OCI-M2 (cell line): ENCODE results near the gene LZTS3.
"Not testable (repeated sequence)": the region's sequence is repeated elsewhere in the genome, so short reads cannot be mapped to it uniquely, and the experiment has no call there.

Experiments used
- DNase-seq: peaks from one replicate; lab custom pipeline; 2025; ENCODE audit not compliant: unreplicated experiment; lab: John Stamatoyannopoulos, UW

Gene LZTS3

DNA sequence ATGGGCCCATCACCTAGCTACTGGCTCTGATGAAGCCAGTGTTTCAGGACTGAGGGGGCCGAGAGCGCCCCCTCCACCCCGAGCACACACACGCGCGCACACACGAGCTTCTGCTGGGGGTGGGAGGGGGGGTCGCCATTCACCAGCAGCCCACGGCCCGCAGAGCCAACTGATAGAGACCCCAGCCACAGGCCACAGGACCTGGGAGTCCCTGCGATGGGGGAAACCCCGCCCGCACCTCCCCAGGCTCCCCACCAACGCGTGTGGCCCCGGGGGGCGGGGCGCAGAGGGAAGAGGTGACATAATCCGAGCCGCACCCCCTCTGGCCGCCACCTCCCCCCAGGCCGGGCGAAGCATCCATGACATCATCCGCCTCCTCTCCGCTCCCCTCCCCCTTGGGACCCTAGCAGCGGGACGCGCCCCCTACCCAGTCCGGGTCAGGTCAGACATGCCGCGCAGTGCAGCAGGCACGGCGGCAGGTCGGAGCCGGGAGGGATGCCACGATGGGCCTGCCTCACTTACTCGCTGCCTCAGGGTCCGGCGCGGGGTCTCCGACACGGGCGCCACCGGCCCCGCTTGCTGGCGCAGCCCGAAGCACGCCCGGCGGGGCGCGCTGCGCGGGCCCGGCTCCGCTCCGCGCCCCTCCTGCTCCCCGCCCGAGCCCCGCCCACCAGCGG is at the start of gene LZTS3:
Gene LZTS3 (minus strand): TSS at position 617 of the 677 bp plus-strand sequence. CDS start 6,386 bp downstream, outside the sequence.
- DNase-seq = peak; percentile 66

DNA sequence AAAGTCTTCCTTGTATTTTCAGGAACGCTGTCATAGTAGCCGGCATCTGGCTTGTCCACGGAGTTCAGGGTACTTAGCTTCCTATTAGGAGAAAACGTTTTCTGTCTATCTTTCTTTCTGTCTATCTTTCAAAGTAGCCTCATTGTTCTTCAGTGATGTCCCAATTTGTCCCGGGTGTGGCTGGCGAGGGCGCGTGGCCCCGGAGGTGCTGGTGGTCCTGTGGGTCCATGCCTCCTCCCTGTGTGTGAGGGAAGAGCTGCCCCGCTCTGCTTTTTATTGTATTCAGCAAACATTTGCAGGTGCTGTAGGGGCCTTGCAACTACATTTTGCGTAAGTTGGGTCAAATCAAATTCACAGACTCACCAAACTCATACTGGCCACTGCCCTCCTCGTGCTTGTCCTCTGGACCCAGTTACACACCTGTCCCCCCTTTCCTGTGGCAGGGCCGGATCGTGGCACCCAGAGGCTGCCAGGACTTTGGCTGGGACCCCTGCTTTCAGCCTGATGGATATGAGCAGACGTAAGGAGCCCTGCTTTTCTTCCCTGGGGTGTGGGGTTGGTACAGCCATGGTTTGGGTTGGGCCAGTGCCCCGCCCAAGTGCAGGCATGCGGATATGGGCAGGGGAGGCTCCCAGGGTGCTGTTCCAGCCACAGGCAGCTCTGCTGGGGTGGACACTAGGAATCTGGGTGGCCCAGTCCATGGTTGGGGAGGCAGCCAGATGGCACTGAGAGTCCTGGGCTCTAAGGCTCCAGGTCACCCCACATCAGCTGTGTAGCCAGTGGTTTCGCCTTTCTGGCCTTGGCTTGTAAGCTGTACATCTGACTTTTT is 48.3 kb upstream of the LZTS3 start:
- DNase-seq = no peak

DNA sequence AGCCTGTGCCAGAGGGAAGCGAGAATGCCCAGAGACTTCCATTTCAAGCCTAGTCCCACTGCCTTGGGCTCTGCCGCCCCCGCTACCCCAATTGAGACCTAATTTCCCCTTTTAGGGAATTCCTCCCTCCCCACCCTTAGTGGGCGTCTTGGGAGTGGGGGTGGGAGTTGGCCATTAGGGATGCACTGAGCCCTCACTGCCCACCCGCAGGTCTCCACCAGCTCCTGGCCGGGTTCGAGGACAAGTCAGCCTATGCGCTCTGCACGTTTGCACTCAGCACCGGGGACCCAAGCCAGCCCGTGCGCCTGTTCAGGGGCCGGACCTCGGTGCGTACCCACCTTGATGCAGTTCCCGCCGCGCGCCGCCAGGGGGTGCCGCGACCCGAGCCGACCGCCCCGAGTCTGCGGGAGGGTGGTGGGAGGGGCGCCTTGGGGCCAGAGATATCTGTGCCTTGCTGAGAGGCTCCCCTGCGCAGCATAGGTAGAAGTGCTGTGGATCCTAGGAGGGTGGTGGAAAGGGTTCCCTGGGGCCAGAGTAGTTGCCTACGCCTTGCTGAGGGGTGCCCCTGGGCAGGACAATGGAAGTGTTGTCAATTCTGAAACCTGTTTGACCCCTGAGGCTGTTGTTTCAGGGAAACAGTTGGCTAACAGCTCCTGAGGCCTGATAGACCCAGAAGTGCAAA is 45.1 kb upstream of the LZTS3 start:
- DNase-seq = no peak

DNA sequence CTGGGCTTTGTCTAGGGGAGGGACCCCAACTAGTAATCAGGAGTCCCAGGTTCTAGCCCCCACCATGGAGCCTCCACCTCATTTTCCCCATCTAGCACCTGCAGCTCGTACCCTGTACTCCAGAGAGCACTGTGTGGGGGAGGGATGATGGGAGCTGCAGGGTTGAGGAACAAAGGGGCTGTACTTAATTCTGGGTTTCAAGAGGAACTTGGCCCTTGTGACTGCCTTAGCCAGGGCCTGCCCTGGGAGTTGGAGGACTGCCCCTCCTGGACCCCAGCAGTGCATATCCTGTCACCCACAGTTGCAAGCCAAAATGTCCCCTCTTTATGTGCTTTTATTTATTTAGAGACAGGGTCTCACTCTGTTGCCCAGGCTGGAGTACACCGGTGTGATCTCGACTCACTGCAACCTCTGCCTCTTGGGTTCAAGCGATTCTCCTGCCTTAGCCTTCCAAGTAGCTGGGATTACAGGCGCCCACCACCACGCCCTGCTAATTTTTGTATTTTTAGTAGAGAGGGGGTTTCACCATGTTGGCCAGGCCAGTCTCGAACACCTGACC is 42.1 kb upstream of the LZTS3 start:
- DNase-seq = not testable (repeated sequence)

DNA sequence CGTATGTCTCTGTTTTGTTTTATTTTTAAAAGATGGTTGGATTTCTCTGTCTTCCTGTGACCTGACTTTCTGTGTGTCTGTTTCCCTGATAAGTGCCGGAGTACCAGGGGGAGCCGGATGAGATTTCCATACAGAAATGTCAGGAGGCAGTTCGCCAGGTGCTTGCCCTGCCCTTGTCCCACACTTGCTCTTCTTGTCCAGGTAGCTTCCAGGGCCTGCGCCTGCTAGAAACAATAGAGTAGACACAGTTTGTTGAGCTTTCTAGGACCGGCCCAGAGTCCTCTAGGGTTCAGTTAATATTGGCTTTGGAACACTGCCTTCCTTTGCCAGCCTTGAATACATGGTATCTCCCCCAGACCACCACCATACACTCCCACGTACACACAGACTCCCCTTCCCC is 39.9 kb upstream of the LZTS3 start:
- no peak for DNase-seq

DNA sequence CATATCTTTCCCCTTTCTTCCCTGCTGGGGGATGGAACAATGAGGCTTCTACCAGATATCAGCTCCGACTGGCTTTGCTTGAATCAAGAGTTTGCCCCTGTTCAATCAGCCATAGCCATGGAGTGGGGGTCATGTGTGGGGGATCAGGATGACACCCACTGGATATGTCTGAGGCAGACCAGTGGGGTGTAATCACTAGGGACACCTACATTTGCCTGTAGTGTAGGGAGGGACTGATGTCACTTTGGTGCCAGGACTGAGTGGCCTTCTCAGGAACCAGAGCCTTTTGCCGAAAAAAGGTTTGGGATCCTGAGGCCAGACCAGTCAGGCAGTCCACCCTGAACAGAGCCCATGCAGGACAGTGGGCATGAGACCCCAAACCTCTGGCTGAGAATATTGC is 37.0 kb upstream of the LZTS3 start:
- DNase-seq = no peak

DNA sequence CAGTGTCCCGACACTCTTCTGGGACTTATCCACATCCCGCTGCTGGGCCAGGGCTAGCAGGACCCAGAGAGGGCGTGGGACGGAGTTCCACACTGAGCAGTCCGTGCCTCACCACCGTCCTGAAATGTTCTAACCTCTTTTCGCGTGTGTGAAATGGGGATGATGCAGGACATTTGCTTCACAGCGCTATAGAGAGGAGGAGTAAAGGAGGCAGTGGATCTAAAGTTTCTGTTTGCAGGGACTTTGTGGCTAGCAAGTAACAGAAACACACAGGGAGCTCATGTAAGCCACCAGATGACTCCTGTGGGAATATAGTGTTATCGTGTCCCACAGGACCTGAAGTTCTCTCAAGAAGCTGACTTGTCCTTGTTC is 36.6 kb upstream of the LZTS3 start:
- no peak for DNase-seq

DNA sequence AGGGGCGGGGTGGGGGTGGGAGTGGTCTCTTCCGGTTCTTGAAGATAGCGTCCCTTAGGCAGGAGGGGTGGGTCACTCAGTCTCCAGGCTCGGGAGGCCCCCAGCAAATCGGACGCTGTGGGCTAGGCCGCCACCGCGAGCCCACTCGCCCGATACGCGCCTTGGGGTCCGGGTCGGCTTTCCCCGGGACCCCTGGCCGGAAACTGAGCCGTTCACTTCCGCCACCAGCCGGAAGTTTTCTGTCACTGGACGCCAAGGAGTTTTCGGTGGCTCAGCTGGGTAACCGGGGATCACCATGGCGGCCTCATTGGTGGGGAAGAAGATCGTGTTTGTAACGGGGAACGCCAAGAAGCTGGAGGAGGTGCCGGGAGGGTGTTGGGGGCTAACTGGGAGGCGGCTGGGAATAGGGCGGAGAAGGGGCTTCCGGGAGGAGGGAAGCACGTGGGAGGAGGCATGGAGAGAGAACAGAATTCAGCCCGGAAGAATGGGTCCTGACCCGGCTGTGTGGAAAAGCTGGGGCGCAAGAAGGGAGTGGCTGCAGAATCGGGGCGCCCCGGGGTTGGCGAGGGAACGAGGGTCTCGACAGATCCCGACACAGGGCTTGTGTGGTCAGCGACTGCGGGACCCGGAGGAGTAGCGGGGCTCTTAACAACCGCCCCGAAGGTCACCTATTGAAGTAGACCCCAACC is 36.1 kb upstream of the LZTS3 start, which contains the start of gene ITPA:
Gene ITPA (plus strand): TSS at position 242 of the 689 bp plus-strand sequence. CDS start 54 bp downstream, at position 296.
- DNase-seq = peak; percentile 21

DNA sequence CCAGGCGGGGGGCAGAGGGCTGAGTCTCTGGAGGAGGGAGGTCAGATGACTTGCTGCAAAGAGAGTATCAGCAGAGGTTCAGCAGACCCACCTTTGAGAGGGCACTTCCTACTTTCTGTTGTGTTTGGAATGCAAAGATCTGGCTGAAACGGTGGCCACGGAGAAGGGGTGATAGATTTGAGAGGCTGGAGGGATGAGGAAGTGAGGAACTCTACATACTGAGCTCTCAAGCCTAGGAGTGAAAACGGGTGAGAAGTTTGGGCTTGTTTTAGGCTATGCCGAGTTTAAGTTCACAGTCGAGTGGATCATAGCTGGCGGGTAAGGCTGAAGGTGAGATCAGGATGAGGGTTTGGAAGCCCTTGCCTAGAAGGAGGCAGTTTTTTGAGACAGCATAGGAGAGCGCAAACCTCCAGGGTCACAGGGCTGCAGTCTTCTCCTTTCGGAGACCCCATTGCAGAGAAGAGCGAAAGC is 35.5 kb upstream of the LZTS3 start:
- DNase-seq = no peak

DNA sequence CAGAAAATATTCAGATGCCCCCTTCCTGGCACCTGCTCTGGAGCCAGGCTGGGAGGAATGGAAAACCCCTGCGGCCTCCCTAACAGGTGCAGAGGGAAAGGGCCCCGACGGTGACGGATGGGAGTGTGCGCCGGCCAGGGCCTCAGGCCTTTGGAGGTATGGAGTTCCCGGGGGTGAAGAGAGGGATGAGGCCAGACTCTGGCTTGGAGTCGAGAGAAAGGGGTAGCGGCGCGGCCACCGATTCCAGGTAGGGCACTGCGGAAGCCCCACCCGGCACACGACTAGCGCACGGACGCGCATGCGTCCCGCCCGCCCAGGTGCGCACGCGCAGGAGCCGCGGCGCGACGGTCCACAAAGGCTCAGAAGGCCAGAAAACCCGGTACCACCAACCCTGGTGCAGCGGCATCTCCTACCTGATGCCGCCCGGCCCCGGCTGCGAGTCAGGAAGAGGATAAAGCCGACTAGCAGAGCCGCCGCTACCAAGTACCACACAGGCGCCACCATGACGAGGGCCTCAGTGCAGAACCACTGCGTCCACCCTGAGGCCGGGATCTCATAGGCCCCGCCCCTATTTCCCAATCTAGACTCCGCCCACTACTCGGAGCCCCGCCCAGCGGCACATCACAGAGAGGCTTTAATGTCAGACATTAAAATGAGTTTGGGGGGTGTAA is 30.9 kb upstream of the LZTS3 start, which contains the start of gene DDRGK1:
Gene DDRGK1 (minus strand): TSS at position 559 of the 671 bp plus-strand sequence. CDS start 55 bp downstream, at position 504.
- DNase-seq = peak; percentile 46

DNA sequence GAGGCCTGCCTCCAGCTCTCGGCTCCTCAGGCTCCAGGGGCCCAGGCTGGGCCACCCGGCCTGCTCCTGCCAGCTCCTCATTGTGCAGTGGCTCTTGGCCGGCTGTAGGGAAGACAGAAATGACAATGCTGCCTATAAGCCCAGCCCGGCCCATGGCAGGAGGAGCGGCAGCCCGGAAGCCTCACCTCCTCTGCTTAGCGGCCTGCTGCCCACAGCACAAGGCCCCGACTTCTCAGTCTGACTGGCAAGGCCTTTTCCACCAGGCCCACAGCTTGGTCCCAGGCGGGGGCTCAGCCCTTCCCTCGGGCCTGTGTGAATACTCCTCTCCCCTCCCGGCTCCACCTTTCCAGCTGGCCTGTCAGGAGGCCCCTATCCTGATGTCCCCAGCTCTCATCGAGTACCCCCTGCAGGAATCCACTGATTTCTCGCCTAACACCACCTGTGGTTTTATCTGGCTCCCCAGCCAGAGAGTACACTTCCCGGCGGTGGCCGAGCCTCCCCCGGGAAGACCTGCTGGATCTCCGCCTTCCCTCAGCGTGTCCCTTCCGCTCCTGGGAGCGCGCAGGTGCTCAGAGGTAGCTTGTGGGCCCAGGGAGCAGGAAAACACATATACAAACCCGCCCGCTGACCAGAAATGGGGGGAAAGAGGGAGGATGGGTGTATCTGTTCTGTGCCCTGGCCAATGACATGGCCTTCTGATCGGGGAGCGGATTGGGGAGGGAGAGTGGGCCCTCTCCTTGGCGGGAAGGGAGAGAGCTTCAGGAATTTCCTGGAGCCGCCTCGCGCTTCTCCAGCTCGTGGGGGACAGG is 30.2 kb upstream of the LZTS3 start:
- DNase-seq = no peak

DNA sequence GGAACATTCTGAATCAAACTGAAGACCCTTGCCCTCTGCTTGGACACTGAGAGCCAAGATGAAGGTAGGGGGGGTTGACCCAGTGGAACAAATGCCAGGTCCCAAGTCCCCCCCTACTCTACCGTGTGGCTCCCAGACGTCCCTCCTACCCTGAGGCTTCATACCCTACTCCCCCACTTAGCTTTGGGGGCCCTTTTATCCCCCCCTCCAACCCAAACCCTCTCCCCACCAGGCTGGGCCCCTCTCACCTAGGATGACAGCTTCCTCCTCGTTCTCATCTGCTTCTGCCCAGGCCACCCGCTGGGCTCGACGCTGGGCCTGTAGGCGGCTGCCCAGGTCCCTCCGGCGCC is 29.6 kb upstream of the LZTS3 start:
- no peak for DNase-seq

DNA sequence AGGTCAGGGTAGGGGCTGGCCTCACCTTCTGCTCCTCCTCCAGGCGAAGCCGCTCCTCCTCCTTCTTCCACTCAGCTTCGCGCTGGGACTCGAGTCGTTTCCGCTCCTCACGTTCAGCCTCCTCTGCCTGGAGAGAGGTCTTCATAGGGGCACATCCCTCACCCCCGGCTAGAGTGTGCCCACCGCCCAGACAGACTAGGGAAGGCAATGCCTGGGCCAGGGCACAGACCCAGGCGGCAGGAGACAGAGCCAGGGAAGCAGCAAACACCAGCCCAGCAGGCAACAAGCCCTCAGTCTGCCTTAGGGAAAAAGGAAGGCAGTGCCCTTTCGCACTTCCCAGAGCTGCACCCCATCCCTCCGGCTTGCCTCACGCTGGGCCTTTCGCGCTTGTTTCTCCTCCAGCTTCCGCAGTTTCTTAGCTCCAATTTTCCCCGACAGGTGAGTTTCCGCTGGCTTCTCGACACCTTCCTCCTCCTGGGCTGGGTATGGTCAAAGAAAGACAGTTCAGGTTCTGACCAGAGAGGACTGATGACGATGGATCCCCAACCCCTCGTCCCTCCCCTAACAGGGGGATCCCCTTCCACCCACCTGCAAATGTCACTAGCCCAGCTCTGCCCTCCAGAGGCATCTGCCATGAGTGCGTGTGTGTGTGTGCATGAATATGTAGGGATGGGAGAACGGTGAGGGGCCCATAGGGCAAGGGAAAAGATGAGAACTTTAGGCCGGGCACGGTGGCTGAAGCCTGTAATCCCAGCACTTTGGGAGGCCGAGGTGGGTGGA is 26.8 kb upstream of the LZTS3 start:
- DNase-seq = no peak

DNA sequence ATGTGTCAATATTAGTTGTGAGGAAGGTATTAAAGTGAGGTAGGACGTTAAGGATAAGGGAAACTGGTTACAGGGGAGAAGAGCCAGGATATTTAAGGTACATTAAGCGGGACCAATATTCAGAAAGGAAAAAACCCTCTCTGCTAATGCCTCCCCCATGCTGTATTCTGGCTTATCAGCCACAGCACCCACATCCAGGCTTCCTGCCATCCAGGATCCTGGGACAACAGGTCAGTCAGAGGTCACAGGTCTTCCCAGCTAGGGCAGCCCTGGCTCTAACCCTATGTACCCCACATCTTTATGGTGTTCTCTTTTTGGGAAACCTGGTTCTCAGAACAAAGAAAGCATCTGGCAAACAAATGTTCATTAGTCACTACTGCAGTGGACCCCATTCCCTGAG is 25.9 kb upstream of the LZTS3 start:
- no peak for DNase-seq

DNA sequence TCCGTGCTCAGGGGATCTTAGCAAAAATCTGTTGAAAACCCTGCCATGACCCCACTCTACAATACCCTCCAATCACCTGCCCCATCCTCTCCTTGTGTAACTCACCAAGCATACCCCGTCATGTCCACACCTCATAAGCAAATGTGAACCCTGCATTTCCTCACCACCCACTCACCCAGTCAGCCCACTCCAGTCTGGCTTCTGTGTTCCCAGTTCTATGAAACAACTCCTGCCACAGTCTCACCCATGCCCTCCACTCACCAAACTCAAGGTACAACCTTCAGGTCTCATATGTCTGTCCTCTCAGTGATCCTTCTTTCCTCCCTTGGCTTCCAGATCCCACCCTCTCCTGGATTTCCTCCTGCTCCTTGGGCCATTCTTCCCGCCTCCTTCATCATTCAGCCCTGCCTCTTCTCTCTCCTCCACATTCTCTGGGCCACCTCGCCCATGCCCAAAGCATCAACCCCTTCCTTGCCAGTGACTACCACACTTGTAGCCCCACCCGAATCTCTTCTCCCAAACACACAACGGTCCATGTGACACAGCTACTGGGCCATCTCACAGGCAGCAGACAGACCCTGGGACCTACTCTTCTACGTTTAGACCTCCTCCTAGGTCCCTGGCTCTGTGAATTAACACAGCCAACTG is 22.4 kb upstream of the LZTS3 start:
- no peak for DNase-seq

DNA sequence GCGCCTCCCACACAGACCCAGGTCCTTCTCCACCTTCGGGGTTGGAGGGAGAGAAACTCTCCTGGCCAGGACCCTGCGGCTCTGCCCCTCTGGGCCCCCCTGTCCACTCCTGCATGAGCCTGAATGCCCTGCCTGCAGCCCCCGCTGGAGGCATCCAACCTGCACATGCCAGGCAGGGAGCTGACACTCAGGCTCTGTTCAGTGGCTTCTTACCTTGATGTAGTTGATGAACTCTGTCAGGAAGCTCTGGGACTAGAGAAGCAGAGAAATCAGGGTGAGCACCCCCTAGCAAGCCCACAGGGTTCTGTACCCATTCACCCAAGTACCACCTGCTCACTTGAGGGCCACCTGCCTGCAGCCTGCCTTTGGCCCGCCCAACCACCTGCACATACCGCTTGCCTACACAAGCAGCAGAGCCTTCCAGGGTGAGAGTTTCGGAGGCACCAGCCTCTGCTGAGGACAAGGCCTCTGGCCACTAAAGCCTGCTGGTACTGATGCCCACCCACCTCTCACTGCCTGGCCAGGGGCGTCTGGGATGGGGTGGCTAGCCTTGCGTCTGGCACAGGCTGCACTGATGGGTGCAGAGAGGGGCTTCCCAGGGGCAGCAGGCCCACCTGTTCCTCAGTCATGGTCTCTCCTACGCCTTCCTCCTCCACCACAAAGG is 21.4 kb upstream of the LZTS3 start:
- DNase-seq = no peak

DNA sequence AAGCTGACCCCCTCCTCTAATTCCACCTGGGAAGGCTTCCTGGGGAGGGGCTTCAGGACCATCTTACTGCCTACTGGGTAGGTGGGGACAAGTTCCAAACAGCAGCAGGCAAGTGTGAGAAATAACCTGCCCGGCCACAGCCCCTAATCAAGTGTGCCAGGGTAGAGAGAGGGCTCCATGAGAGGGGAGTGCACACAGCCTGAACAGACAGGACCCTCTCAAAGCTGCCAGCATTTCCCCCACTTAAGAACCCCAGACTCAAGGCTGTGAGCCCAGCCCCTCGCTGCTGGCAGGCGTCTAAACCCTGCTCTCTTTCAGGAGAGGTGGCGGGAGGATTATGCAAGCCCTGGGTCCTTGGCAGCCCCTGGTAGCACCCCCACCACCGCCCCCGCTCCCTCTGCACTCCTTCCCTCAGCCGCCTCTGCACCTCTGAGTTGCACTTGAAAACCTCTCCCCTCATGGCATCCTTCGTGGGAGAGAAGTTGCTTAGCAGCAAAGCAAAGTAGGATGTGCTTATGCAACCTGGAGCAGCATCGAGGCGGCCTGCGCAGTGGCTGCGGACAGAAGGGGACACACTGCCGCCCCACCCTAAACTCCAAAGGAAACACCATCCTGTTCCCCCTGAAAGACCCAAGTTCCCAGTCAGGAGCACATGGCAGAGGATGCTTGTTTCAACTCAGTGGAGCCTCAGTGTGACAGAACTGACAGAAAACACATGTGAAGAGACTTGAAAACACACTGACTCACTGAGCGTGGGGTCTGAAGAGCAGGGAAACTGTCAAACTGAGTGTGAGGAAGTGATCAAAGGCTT is 20.7 kb upstream of the LZTS3 start:
- no peak for DNase-seq
